ENCODE results near the gene PYROXD2. TPM values are rescaled to one million over a fixed set of nuclear protein-coding genes. Genes with fewer than 3 reads are reported as not detected.

PYROXD2 gene
- polyA plus RNA-seq, 12 donors, result 8.1 to 24.8 (median 13.7) TPM; not detected in 2

Other genes with a start within 250 kb of the PYROXD2 start
- gene LOXL4, start 147.0 kb downstream of the PYROXD2 start, polyA plus RNA-seq (ENCODE audit: insufficient read length in 12 of 12), result 10 to 100 TPM in 8 of 12 donors, 1 to 10 TPM in 3, not detected in 1; 6.7 to 13.4 (median 11.2) TPM
- 10 to 100 TPM in 11 of 12 donors, not detected in 1; 12.3 to 45.7 (median 16.0) TPM for gene HPS1, start 31.8 kb upstream of the PYROXD2 start, polyA plus RNA-seq (ENCODE audit: insufficient read length in 12 of 12)

Data from muscle of arm (tissue), 12 donors.